GM19468 (cell line): ENCODE measurements around the gene CAMK2D.

ENCODE experiments used
- ATAC-seq: cut with Tn5 transposase; IDR thresholded peaks from one replicate; pipeline ENCODE4 v1.9.1; 2021; ENCODE audit warnings: mild to moderate bottlenecking, moderate library complexity, moderate number of reproducible peaks; ENCODE audit not compliant: unreplicated experiment; ENCODE audit errors: extremely low read depth

The CAMK2D gene

DNA sequence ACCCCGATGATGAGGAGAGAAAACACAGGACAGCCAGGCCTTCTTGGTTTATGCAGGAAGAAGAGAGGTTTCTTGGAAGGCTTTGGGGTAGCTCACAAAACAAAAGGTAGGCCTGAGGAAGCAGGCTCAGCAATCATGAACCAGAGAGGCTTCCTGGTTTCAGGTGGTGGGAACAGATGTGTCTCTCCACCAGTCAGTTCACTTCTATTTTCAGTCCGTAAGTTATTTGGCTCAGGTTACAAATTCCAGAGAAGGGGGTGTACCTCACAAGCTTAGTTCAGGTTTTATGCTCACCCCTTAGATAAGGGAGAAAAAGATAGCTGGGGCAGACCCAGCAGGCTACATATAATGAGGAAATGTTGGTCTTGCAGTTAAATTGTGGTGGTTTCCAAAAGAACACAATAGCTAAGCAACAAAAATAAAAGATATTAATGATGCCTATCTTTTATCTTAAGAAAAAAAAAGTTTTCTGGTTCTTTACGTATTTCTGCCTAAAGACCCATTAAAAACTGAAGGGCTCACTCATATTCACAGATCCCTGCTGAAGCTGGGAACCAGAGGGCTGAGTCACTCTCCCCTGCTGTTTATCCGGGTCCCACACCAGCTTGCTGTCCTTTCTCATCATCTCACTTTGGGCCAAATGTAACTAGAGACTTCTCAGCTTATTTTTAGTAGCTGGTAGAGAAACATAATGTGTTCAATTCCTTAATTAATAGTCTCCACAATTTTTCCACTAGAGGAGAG is 177.0 kb downstream of the CAMK2D start:
- no peak for ATAC-seq

DNA sequence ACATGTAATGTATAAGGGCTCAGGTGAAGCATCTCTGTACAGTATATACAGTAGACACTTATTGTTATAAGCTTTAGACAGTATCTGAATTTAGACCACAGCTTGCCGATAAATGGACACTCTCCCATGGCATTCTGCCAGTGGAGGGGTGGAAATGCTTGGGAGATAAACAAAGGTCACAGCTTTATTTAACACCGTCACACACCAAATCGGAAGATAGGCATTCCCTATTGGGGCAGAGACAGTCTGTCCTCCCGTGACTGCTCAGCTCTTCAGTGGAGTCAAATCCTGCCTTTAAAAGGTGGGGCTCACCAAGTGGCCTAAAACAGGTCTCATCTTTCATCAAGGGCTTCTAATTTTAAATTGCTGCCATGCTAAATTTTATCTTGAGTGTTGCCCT is 178.8 kb downstream of the CAMK2D start:
- ATAC-seq = no peak

DNA sequence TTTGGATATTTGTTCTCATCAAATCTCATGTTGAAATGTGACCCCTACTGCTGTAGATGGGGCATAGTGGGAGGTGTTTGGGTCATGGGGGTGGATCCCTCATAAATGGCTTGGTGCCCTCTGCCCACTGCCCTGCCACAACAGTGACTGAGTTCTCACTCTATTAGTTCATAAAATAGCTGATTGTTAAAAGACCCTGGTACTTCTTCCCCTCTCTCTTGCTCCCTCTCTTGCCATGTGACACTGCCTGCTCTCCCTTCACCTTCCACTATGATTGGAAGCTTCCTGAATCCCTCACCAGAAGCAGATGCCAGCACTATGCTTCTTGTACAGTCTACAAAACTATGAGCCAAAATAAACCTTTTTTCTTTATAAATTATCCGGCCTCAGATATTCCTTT is 182.2 kb downstream of the CAMK2D start:
- no peak for ATAC-seq

DNA sequence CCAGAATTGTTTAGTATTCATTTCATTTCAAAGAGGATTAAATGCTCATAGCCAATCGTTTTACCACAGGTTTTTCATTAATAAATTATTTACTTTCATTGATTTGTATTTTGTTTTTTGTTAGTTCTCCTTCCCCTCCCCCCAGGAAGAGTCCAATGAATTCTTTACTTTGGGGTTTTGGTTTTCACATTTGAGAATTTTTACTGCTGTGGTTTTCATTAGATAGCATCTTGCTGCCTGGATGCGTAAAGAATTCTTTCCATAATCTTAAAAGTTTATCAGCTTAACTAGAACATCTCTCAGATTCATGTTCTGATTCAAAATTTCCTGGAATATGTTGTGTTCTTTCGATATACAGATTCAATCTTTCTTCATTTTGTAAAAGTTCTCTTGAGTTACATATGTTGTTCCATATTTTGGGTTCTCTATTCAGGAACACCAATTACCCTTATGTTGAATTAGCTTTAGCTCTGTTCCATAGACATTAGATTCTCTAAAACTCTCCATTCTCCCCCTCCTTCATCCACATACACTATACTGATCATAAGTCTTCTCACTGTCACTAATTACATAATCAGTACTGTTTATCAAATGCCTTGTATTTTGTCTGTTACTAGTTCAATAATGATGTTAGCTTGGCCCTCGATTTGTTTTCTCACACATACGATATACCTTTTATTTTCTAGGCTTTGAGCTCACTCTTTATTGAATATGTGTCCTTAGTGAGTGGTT is 184.4 kb downstream of the CAMK2D start:
- ATAC-seq = no peak

DNA sequence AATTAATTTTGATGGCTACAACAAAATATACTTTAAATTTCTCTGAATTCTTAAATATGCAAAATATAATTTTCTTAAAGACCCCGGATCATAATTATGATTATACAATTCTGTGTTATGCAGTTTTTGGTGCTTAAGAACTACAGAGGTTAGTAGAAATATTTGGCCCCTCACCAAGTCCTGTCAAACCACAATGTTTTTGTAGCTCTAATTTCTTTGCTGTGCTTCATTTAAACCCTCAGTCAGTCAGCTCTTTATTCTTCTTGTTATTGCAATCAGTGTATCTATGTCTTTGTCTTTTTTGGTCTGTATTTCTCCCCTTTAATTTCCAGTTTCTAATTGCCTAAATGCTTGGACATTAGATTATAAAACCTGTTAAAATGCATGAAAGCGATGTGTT is 186.1 kb downstream of the CAMK2D start:
- no peak for ATAC-seq

DNA sequence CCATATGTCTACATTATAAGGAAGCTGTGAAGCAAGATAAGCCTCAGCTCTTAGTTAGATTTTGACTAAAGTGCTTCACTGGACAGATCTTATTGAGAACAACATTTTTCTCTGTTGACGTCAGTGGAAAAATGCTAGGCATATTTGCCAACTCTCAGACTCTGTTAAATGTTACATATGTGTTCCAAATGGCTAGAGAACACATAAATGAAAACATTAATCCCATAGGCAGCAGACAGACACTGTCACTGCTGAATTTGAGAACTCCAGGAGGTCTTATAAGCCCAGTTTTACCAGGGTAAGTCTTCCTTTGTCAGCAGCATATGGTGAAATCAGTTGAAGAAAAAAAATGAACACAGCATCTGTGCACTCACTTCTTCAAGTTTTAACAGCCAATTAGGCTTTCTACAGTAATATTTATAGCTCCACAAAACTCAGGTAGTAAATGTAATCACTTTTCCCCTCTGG is 186.9 kb downstream of the CAMK2D start:
- no peak for ATAC-seq

DNA sequence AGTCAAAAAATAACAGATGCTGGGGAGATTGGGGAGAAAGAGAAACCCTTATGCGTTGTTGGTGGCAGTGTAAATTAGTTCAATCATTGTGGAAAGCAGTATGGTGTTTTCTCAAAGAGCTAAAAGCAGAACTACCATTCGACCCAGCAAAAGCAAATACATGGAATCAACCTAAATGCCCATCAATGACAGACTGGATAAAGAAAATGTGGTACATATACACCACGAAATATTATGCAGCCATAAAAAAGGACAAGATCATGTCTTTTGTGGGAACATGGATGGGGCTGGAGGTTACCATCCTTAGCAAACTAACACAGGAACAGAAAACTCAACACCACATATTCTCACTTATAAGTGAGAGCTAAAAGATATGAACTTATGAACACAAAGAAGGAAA is 188.9 kb downstream of the CAMK2D start:
- ATAC-seq = peak; percentile 24

DNA sequence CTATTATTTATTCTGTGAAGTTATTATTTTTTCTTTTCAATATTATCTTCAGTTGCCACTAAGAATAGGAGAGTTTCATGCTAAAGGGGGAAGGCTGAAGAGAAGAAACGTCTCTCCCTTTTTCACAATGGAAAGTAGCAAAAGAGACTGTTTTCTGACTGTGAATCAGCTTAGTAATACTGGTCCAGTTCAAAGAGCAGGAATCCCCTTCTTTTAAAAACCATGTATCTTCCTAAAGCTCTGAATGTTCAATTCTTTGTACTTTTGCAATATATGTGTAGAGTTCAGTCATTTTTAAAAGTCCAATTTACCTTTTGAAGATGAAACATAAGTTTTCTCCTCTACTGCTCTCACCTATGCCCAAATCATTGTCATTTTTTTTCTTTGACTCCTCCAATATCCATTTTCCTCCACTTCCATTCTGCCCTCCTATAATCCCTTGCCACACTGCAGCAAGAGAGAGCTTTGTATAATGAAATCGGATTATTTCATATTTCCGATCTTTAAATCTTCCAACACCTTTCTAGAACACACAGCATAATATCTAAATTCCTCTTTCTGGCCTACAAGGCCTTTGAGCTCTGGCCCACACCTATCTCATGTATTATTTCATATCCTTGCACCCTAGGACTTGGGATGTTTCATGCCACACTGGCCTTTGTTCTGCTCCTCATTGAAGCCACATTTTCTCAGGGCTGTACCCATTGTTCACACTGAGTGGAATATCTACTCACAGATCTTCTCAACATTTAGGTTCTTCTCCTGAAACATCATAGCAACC is 195.3 kb downstream of the CAMK2D start:
- no peak for ATAC-seq

DNA sequence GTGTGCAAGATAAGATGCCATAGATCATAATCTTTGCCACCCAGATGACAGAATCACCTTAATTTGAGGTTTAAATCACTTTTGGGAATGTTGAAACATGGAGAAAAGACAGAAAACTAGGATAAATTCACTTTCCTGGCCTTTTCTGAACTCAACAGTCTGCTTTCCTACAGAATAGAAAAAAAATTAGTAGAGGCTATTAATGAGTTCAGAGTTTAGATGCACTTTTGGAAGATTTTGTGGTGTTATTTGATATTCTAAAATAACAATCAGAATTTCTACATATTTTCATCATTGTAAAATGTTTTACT is 195.9 kb downstream of the CAMK2D start:
- no peak for ATAC-seq

DNA sequence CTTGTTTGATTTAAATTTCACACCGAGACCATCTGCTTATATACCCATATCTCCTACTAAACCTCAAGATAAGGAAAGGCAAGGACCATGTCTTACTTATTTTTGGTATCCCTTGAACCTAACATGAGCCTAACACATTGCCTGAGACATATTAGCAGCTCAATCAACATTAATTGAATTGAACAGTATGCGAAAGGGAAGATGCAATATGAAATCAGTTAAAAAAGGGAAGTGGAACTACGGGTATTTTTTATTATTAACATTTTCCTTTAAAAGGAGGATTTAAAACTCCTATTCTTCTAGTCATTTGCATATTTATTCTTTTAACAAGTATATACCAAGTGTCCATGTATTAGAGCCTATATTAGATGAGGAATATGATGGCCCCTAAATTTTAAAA is 197.0 kb downstream of the CAMK2D start:
- peak; percentile 1 for ATAC-seq

DNA sequence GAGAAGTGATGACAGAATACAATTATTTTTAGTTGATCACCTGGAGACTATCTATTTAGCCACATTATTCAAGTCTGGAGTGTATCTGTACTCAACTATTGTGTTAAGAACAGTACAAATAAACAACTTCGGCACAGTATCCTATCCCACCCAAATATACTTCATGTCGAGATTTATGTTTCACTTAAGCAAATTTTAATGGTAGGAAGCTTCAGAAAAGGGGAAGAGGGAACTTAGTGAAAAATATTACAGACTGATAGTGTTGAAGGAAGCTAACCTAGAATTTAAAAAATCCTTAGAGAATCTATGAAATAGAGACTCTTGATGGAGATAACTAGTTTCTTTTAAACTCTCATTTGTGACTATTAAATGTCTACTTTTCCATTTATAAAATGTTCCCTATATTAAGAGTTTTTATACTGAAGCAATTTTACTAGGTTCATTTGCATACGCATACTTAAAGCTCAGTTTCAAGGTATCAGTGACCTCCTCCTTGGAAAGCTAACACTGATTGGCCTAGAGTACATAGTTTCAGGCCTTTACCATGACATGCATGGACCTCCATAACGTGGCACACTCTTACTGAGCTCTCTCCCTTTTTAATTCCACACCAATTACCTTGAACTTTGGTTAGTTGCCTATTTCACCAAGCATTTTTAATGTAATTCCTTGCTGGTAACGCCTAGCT is 197.7 kb downstream of the CAMK2D start:
- no peak for ATAC-seq

DNA sequence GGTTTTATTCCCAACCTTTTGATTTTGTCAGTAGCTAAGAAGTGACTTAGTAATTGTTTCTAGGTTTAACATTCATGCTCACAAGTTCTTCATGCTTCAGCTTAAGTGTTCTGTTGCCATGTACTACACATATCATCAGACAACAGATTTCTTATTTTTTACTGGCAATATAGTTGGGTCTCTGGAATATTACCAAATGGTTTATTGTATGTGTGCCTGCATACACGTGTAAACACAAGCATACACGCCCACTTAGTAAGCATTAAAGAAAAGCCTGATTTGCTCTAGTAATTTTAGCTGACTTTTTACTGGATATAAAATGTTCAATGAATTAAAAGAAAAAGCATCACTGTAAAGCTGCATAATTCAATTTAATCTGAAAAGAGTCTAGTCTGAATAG is 199.8 kb downstream of the CAMK2D start:
- ATAC-seq = no peak

DNA sequence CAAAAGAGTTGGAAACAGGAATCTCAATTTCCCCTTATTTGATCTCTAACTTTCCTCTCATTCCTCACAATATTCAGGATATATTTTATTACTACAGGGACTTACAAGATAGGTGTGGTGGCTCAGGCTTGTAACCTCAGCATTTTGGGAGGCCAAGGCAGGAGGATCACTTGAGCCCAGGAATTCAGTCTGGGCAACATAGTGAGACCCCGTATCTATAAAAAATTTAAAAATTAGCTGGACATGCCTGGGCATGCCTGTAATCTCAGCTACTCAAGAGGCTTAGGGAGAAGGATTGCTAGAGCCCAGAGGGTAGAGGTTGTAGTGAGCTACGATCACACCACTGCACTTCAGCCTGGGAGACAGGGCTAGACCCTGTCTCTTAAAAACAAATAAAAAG is 200.4 kb downstream of the CAMK2D start:
- no peak for ATAC-seq

DNA sequence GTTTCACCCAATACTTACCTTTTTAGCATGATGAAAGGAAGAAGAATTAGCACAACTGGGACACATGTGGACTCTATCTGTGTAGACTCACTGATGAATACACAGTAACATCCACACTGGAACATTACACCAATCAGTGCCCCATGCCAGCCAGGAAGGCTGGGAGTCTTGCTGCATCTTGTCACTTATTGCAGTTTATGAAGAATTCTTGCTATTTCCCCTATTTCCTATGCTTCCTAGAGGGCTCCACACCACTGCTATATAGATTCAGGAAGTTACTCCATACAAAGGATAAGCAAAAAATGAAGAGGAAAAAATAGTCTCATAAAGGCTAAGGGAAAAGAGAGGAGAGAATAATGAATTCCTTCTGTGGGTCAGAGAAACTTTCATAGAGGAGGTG is 201.0 kb downstream of the CAMK2D start:
- no peak for ATAC-seq

DNA sequence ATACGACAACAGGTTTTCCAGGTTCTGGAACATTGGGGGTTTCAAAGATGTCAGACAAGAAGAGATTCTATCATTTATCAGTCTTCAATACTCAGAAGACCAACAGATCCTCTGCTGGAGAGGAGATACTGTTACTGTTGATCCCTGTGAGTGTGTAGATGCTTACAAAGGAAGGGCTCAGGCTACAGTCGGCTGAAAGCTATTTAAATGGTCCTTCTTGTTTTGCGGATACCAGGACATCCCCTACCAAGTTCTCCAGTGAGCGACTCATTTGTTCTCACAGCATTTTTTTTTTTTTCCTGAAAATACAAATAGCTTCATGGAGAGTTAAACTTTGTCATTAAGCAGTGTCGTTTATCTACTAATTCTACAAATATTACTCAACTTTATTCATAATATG is 201.6 kb downstream of the CAMK2D start:
- no peak for ATAC-seq

DNA sequence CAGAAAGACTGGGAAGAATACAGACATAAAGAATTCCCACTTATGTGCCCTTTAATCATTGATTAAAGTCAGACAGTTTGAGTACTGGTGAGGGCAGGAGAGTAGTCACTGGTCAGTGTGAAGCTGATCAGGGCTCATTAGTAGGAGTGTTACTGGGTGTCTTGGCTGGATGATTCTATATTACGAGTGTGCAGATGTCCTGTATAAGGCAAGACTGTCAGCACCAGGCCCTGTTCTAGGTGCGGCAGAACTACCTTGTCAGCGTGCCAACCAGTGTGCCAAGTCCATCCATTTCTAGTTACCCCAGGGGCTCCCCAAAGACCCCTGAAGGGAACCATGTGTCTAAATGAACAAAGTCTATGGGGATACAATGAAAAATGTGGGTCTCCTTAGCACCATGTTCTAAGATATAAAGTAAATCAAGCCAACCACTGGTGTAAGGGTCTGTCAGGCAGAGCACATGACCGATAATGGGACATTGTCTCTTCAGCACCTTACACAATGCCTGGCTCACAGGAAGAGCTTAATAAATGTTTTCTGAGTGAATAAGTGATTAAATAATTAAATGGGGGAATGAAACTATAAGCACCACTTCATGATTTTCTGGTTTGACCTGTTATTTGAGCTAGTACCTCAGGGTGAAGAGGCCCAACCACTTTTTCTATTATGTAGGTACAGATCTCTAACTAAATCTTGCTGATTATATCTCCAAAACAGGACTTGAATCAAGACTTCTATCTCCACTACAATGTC is 205.0 kb downstream of the CAMK2D start:
- no peak for ATAC-seq

DNA sequence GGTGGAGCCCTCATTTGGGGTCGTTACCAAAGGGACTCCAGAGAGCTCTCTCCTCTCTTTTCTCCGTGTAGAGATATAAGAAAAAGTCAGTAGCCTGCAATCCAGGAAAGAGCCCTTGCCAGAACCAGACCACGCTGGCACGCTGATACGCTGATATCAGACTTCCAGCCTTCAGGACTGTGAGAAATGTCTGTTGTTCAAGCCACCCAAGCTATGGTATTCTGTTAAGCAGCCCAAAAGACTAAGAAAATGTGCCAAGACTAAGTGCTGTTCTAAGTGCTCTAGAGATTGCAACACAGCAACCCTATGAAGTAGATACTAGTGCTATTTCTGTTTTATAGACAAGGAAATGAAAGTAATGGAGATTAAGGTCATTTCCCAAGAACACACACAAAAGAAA is 205.7 kb downstream of the CAMK2D start:
- no peak for ATAC-seq

DNA sequence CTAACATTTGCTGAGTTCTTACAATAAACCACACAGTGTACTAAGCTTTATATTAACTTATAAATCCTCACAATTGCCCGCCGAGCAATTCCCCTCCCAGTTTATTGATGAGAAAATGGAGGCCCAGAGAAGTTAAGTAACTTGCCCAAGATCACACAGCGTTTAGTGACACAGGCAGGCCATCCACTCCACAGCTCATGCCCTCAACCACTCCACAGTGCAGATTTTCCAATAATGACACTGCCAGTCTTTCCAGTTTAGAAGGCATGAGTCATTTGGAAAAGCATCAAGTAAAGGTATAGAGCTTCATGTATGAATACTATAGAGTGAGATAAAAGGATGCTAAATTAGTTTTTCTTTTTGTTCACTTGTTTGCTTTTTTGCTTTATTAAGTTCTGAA is 208.5 kb downstream of the CAMK2D start:
- ATAC-seq = no peak

DNA sequence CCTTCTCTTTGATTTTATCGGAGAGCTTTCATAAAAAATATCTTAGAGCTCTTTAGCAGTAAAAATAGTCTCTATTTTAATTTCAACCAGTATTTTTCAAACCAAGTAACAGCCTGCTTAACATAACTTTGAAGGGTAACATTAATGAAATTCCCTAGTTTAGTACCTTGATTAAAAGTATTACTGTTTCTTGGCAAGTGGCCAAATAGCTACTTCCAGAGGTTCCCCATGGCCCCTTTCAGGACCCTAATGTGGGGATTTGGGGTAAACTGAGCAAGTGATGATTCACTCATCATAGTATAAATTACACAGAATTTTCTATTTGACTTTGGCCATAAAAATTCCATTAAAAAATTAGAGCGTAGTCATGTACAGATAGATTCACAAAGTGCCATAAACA is 211.0 kb downstream of the CAMK2D start:
- no peak for ATAC-seq

DNA sequence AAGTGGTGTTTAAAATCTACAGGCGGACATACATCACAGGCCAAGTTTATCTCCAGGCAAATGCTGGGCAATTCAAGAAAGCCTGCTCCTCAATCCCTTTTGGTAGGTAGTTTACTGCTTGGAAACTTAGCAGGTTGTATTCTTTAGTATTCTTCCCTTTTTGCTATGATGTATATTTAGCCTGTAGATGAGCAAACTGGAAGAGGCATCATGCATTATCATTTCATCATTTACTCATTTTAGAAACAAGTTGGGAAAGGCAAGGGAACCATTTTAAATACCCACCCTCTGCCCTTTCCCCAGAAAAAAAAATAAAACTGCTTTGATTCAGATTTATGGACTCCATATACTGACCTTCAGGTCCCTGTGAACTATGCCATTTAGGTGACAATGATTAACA is 213.2 kb downstream of the CAMK2D start:
- no peak for ATAC-seq
